ENCODE measurements around the gene CD58. TPM values are rescaled to one million over a fixed set of nuclear protein-coding genes. Genes with fewer than 3 reads are reported as not detected.

The CD58 gene
- total and polyA plus RNA-seq, 9 of the 15 experiments (the other 6 are each of a cell fraction or from before 2014, with no cell fraction given), result 18.1 to 113 (median 37.4) TPM

DNA sequence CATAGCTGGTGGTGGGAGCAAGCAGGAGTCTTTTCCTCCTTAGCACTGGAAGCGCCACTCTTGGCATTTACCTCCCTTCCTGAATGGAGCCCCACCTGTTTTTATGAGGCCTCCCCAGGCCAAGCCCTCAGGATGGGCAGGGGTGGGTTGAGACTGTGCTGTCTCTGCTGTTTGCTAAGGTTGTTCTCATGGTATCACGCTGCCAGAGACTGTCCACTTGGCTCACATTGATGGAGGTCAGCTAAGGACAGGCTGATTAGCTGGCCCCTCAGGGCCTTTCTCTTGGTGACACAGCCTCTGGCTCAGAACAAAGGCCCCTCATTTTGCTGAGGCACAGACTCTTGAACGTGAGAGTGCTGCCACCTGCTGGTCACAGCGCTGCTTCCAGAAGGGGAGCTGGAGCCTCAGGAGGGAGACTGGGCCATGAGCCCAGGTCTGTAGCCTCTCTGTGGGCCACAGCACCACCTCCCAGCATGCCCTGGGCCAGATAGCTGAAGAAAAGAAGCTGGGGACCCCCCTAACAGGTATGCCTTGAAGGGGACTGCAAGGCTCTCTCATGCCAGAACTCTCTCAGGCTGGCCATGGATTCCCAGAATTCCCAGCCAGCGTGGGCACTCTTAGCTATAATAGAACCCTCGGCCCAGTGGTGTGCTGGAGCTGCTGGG is 85.6 kb downstream of the CD58 start (continued):
- peak; percentile 76 for TF ChIP-seq RB1 (IDR thresholded peaks at IDR 0.05; ENCODE audit: low read depth)
- no peak for TF ChIP-seq ZNF766 (CRISPR knock-in tag; conservative IDR thresholded peaks at IDR 0.05)
- TF ChIP-seq RFX1 (IDR thresholded peaks at IDR 0.05), result no peak
- TF ChIP-seq BRF1 (IDR thresholded peaks at IDR 0.05; ENCODE audit: borderline replicate concordance, extremely low read depth, insufficient read length), result no peak
- TF ChIP-seq ARNT (IDR thresholded peaks at IDR 0.05), result peak in 1 of 2 experiments; percentile 53; a peak in 1 of 4 replicates
- TF ChIP-seq TSC22D4 (tag; IDR thresholded peaks at IDR 0.05), result no peak
- TF ChIP-seq EZH2 (IDR thresholded peaks at IDR 0.05; ENCODE audit: borderline replicate concordance, low read depth, low read length), result no peak
- no peak for TF ChIP-seq MTA2 (IDR thresholded peaks at IDR 0.05; ENCODE audit: low read depth)
- TF ChIP-seq JUN (IDR thresholded peaks at IDR 0.05; ENCODE audit: borderline replicate concordance, low read depth, low read length), result peak; percentile 20; the same call in 1 of the 2 replicates
- no peak for TF ChIP-seq JUN (CRISPR knock-in tag; IDR thresholded peaks at IDR 0.05; ENCODE audit: borderline replicate concordance)
- TF ChIP-seq KLF13 (tag; IDR thresholded peaks at IDR 0.05; ENCODE audit: borderline replicate concordance, low read depth), result no peak
- no peak for TF ChIP-seq CHD2 (IDR thresholded peaks at IDR 0.05; ENCODE audit: low read depth, low read length)
- no peak for TF ChIP-seq ELF1 (tag; IDR thresholded peaks at IDR 0.05)
- no peak for TF ChIP-seq ZNF324 (CRISPR knock-in tag; IDR thresholded peaks at IDR 0.05)
- TF ChIP-seq NCOA2 (IDR thresholded peaks at IDR 0.05; ENCODE audit: partially characterized antibody in 2 of 2), result no peak
- TF ChIP-seq, protein P1, sequence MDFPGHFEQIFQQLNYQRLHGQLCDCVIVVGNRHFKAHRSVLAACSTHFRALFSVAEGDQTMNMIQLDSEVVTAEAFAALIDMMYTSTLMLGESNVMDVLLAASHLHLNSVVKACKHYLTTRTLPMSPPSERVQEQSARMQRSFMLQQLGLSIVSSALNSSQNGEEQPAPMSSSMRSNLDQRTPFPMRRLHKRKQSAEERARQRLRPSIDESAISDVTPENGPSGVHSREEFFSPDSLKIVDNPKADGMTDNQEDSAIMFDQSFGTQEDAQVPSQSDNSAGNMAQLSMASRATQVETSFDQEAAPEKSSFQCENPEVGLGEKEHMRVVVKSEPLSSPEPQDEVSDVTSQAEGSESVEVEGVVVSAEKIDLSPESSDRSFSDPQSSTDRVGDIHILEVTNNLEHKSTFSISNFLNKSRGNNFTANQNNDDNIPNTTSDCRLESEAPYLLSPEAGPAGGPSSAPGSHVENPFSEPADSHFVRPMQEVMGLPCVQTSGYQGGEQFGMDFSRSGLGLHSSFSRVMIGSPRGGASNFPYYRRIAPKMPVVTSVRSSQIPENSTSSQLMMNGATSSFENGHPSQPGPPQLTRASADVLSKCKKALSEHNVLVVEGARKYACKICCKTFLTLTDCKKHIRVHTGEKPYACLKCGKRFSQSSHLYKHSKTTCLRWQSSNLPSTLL (IDR thresholded peaks at IDR 0.05), result no peak
- TF ChIP-seq ZNF655 (CRISPR knock-in tag; IDR thresholded peaks at IDR 0.05), result no peak
- no peak for TF ChIP-seq MAFF (IDR thresholded peaks at IDR 0.05; ENCODE audit: low read length)
- no peak for TF ChIP-seq WHSC1 (IDR thresholded peaks at IDR 0.05; ENCODE audit: low read length)
- TF ChIP-seq JUND (IDR thresholded peaks at IDR 0.05; ENCODE audit: borderline replicate concordance, low read depth, low read length), result peak; percentile 50; the same call in 1 of the 2 replicates
- peak; percentile 26; the same call in 1 of the 3 replicates for TF ChIP-seq JUND (tag; IDR thresholded peaks at IDR 0.05; ENCODE audit: borderline replicate concordance, low read depth, low read length)
- TF ChIP-seq ERF (CRISPR knock-in tag; IDR thresholded peaks at IDR 0.05), result no peak
- peak in 1 of 2 experiments; percentile 69; a peak in 1 of 4 replicates for TF ChIP-seq UBTF (IDR thresholded peaks at IDR 0.05; ENCODE audit: borderline replicate concordance in 1 of 2, low read depth in 2 of 2, low read length in 2 of 2)
